Mucosa of gallbladder (tissue), 1 donor: Measurements from ENCODE around the gene RING1. TPM values are rescaled to one million over a fixed set of nuclear protein-coding genes. Genes with fewer than 3 reads are reported as not detected.

Experiments
- DNase-seq: peaks from one replicate; pipeline ENCODE4 v3.0.0-alpha.2; 2020; ENCODE audit warnings: low spot score
- total RNA-seq: library from RNA; stranded (reverse); gene quantifications from one replicate; pipeline ENCODE4 v1.2.1, GENCODE V29; 2021
- donor health status: DM: no; HTN: no; CAD: no.

The RING1 gene
- total RNA-seq, 1 donor from 2014 or later: 50.9 TPM

DNA sequence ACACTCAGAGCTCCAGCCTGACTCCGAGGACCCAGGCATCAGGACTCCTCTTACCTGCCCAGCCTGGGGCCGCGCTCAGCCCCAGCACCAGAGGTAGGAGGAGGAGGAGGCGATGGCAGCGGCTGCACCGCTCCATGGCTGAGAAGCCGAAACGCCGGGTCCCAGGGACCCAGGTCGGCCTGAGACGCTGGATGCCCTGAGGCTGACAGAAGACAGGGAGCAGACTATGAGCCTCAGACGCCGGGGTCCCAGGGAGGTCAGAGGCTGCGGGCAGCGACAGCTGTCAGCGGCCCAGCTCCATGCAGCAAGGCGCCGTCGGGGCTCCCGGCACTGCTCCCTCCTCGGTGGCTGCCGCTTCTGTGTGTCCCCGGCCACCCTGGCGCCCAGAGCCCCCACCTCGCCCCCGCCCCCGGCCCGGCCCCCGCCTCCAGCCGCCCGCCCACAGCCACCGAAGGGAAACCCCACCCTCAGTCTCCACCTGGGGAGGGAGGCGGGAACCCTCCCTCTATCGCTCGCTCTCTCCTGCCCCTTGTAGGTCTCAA, 16.1 kb upstream of the RING1 start, which contains the start of gene COL11A2:
TSS of gene COL11A2 (minus strand) at position 363 of the 542 bp plus-strand sequence. CDS start at position 136, 227 bp downstream.
- DNase-seq: no peak

DNA sequence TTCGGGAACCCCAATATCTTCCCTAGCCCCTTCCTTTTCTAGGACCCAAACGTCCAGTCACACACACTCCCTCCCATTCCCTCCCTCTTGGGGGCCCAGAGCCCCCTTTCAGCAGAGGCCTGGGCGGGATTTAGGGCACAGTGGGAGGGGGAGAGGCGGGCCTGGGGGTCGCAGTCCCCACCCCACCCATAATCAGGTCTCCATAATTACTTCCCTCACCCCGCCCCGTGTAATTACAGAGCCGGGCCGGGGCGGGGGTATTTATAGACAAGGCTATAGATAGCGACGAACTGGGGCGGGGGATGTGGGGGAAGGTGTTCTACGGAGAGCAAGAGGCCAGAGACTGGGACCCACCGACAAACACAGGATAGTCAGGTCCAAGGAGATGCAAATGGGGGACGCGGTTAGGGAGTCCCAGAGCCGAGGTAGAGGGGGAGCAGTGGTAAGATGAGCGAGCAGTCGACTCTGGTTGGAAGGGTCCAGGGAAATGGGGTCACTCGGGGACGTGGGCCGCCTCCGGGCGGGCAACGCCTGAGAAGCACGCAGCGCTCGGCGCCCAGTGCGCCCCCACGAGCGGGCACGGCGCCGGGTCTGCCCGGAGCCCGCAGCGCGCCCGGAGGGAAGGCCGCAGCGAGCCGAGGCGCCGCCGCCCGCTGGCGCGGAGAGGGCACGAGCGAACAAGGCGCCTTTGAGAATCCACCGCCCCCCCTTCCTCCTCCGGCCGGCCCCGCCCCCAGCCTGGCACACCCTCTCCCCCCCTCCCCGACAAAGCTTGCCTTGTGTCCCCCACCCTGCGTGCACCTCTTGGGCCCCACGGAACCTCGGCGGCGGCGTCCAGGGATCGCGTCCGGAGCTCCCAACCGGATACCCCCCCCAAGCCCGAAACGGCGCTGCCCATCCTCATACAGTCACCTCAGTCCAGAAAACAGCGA, 15.4 kb upstream of the RING1 start:
- DNase-seq: no peak

DNA sequence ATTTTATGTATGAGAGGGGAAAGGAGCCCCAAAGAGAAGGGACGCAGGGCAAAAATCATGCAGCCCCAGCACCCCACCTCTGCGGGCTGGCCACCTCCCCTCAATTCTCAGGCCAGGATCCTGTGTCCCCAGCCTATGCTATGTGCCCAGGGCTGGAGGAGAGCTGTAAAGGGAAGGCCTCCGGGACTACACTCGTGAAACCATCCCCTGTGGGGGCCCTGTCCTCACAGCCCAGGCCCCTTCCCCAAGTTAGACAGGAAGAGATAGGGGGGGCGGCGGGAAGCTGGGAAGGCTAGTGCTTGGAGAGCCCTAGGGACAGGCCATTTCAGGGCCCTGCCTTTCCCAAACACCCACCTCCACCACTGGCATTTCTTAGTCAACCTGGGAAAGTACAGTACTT, 14.7 kb upstream of the RING1 start:
- no peak for DNase-seq

DNA sequence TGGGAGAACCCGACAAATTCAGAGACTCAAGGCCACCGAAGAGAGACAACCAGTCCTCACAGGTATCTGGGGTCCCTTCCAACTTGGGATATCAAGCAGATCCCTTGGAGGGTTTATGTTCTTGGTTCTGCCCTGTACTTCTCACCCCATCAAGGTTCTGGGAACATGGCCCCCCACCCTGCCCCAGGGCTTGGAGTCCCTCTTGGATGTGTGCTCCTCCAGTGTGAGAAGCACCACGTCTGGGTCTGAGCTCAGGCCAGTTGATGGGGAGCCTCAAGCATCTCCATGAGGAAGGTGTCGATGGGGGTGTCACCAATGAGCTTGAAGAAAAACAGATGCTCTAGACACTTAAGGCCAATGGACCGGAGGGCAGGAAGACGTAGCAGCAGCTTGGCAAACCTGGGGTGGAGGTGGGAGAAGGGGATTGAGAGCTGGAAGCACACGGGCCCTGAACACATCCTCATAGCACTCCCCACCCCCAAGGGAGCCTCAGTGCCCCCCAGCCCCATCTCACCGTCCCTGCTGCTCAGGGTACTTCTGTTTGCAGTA, 13.8 kb upstream of the RING1 start:
- no peak for DNase-seq

DNA sequence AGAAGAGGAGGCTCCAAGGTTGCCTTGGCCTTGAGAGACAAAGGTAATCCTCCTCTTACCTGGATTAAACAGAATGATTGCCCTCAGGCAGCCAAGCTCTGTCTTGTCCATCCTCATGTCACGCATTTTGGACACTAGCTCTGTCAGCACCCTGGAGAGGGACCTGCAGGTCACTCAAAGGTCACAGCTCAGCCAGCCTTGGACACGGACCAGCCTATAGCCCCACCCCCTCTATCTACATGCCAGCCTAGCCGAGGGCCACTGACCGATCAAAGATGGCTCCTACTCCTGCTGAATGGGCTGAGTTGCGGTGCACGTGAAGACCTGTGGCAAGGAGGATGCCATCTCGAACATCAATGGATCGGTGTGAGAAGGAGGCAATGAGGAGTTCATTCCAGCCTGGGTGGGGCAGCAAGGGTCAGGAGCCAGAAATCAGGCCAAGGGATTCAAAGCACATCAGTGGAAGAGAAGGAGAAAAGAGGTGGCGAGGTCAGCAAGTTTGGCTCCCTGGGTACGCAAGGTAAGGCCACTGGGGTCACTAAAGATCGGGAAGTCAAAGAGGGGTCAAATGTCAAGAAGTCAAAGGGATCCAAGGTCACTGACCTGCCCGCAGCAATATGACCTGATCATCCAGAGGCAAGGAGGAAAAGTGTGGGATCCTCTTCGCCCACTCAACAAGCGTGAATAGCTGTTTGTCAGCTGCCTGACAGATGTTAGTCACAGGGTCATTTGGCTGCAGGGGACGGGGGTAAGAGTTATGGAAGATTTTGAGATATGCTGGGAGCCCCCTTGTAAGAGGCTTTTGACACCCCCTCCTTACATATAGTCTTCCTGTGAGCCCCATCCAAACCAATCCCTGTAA, 12.8 kb upstream of the RING1 start:
- no peak for DNase-seq

DNA sequence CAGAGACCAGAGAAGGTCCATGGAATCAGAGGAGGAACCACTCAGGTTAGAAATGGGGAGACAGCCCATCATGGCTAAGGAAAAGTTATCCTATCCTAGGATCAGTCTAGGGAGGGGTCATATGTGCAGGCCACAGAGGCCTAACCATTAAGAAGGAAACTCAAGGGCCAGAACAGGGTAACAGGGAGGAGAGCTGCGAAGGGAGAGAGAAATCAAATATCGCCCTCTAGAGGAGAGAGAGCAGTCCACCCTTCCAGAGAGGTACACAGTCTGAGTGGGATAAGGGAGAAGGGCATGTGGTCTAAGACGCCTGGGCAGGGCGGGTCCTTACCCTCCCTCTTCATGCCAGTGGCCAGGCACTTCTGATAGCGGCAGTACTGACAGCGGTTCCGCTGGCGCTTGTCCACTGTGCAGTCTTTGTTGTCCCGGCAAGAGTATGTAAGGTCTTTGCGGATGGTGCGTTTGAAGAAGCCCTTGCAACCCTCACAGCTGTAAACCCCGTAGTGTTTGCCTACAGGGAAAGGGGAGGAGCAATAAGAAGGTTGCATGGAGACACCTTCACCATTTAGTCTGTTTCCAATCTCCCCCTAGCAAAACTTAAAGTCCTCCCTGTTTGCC, 10.8 kb upstream of the RING1 start:
- no peak for DNase-seq

DNA sequence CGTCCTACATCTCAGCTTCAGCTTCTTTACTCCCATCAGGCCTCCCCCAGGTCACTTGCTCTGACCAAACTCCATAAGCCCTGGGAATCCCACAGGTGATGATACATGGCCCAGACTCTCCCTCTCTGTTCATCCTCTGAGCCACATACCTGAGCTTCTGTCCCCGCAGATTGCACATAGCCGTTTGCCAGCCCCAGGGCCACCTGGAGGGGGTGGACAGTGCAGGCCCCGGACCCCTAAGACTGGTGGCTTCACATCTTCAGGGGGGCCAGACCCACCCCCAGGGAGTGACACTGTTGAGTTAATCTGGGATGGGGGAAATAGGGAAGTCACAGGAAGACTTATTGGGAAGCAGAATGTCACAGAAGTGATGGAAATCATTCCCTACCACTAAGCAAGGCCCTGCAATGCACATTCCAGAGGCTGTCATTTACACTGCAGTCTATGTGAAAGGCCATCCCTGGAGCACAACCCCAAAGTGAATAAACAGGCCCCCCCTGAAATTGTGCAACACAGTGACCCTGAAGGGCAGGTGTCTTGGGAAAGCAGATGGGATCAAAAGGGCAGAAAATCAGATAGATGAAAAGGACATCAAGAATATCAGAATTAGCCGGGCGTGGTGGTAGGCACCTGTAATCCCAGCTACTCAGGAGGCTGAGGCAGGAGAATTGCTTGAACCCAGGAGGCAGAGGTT, 10.0 kb upstream of the RING1 start:
- DNase-seq: no peak

DNA sequence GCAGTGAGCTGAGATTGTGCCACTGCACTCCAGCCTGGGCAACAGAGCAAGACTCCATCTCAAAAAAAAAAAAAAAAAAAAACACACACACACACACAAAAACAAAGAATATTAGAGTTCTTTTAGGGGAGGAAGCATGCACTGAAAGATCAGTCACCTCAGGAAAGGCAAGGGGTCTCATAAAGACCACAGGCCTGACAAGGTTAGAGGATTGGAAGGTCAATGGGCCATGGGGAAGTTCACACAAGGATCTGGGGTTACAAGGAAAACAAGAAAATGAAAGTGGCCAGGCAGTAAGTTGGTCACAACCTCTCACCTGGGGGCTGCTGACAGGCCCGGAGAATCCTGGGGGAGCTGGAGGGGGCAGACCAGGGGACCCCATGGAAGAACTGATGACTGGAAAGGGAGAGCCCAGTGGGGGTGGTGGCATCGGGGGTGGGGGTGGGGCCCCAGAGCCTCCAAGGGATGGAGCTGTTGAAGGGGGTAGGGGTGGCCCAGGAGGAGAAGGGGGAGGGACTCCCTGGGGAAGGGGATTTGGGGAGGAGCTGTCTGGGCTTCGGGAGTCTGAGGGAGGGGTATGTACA, 9.4 kb upstream of the RING1 start:
- no peak for DNase-seq

DNA sequence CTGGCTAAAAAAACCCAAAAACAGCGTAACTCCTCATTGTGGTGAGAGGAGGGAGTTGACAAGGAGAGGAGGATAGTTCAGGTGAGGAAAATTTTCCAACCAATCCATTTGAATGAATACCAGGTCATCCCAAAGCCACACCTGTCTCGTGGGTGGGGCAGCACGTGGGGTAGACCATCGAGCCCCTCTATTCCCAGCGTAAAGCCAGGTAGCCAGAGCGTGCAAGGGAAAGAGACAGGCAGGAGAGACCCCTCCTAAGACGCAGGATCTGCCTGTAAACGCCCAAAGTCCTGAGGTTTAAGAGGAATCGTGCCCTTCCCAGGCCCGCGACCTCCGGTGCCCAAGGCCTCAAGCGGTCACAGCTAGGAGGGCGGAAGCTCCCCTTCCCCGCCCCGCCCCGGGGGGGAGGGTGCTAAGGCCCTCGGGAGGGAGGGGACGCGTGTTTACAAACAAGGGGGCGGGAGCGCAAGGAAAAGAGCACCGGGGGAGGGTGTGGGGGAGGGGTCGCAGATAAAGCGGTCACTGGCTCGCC, 8.5 kb upstream of the RING1 start:
- peak; percentile 50 for DNase-seq

DNA sequence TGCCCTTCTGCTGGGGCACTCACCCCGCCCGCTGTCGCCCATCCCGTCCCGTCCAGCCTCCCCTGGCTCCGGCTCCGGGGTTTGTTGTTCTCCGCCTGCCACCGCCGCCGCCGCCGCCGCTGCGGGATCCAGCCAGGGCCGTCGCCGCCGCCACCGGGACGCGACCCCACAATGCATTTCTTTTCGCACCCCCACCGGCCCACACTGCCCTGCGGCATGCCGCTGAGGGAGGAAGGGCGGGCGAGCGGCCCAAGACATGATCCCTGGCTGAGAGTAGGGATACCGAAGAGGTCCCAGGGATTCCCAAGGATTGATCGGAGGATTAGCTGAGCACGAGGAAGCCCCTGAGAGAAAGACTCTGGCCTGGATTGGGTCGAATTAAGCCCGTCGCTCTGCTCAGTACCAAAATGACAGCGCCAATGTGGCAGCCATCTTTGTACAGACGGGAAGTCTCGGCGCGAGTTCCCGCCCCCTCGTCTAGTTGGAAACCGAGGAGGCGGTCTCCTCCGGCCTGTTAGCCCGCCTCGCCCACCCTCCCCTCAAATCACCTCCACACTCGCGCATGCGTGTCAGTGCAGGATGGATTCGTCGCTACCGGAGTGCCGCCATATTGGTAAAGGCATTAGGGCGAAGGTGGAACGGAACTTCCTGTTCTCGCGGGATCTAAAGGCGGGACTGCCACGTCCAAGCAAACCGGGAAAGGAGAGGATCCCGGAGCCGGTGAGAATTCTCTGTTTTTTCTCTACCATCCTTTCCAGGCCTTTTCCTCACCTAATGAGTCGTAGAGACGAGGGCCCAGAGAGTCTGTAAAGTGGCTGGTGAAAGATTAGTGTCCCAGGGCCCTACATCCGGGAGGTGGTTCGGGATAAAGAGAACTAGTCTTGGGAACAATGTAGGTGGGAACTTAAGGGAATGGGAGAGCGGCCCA, 7.8 kb upstream of the RING1 start, which contains the start of the genes RXRB and SLC39A7:
TSS of gene RXRB (minus strand) at position 447 of the 928 bp plus-strand sequence. CDS start at position 258, 189 bp downstream.
TSS of gene SLC39A7 (plus strand) at position 649 of the 928 bp plus-strand sequence. CDS start 379 bp downstream, outside the sequence.
- DNase-seq: peak; percentile 100

DNA sequence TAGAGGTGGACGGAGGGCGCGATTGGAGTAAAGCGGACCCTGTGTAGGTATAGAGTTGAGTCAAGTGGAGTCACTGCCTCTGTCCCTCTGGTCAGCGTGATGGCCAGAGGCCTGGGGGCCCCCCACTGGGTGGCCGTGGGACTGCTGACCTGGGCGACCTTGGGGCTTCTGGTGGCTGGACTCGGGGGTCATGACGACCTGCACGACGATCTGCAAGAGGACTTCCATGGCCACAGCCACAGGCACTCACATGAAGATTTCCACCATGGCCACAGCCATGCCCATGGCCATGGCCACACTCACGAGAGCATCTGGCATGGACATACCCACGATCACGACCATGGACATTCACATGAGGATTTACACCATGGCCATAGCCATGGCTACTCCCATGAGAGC, 7.2 kb upstream of the RING1 start:
- DNase-seq: no peak

DNA sequence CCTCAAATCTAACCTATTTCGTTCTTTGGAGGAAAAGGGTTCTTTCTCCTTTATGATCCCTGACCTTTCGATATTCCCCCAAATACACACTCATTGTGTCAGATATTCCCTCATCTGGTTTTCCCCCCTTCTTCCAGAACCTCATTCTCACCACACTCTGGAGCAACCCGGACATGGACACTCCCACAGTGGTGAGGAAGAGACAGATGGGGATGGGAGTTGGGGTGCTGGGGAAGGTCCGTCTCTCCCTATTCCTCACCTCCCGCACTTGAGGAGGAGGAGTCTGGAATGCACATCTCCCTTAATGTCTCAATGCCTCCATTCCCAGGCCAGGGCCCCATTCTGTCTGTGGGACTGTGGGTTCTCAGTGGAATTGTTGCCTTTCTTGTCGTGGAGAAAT, 6.4 kb upstream of the RING1 start:
- DNase-seq: no peak

DNA sequence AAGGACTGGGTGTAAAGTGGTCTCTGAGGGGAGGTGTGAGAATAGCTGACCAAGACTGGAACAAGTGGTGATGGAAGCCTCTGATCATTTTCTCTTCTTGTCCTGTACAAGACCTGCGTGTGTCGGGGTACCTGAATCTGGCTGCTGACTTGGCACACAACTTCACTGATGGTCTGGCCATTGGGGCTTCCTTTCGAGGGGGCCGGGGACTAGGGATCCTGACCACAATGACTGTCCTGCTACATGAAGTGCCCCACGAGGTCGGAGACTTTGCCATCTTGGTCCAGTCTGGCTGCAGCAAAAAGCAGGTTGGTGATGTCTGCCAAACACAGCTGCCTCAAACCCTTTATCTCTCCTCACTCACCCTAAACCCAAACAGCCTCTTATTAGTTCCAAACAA, 5.5 kb upstream of the RING1 start:
- DNase-seq: no peak

DNA sequence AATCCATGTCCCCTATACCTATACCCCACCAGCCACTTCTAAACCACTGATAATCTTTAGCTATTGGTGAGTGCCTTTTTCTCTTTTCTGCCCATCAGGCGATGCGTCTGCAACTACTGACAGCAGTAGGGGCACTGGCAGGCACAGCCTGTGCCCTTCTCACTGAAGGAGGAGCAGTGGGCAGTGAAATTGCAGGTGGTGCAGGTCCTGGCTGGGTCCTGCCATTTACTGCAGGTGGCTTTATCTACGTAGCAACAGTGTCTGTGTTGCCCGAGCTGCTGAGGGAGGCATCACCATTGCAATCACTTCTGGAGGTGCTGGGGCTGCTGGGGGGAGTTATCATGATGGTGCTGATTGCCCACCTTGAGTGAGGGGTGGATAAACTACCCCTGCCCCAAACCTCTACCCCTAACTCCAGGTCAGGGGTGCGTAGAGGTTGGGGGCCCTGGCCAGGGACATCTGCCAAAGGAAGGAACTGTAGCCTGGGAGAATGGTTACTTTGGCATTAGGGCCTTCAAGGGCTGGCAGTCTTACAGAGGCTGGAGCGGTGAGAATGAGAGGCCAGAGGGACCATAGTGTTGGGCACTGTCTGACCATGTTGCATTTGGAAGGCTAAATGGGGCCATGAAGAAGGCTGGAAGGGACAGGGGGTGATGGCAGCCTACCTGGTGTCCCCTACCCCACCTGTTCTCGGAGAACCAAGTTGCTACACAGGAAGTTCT, 4.7 kb upstream of the RING1 start:
- DNase-seq: no peak

DNA sequence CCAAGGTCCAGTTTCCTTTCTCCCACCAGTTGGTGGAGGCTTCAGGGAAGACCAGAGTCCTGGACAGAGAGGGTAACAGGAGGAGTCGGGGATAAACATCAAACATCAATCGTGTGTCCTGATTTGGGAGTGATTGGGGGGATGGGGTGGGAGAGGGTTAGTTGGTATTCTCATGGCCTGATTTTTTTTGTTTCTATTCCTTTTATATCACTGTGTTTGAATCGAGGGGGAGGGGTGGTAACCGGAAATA, 4.2 kb upstream of the RING1 start:
- DNase-seq: no peak

DNA sequence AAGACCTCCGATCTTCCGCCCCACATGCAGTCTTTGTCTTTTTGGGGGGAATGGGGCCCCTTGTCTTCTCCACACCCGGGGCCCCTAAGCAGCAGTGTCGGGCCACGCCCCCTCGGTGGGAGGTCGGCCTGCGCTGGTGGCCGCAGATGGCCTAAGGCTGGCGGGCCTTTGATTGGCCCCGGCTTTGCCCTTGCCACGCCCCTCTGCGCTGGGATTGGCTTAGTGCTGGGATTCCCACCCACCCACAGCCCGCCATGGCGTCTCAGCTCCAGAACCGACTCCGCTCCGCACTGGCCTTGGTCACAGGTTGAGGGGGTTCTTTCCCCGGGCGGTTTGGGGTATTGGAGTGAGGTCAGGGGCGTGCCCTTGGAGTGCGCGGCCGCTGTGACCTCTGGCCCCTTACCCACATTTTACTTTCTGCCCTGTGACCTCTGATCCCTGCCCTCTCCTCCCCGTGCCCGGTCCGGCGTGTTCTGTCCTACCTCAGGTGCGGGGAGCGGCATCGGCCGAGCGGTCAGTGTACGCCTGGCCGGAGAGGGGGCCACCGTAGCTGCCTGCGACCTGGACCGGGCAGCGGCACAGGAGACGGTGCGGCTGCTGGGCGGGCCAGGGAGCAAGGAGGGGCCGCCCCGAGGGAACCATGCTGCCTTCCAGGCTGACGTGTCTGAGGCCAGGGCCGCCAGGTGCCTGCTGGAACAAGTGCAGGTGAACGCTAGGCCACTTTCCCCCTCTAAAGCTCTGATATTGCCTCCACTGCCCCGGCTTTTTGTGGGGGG, 3.7 kb upstream of the RING1 start, which contains the start of gene HSD17B8:
TSS of gene HSD17B8 (plus strand) at position 241 of the 776 bp plus-strand sequence. CDS start at position 255, 14 bp downstream.
- DNase-seq: peak; percentile 95

DNA sequence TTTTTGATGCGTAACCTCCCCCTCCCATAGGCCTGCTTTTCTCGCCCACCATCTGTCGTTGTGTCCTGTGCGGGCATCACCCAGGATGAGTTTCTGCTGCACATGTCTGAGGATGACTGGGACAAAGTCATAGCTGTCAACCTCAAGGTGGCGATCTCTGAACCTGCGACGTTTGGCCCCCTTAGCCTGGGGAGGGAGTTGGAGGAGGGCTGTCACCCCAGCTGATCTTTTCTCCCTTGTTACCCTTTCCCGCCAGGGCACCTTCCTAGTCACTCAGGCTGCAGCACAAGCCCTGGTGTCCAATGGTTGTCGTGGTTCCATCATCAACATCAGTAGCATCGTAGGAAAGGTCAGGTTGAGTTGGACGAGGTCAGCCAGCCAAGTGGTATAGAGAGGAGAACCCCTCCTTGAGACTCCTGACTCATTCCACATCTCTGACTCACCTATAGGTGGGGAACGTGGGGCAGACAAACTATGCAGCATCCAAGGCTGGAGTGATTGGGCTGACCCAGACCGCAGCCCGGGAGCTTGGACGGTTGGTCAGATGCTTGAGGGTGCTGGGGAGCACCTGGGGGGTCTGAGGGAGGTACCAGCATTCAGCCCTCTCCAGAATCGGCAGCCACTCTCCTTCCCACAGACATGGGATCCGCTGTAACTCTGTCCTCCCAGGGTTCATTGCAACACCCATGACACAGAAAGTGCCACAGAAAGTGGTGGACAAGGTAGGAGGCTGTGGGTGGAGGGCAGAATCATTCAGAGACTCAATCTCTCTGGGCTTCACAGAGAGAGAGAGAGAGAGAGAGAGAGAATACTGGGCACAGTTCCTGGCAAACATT, 2.9 kb upstream of the RING1 start:
- no peak for DNase-seq
